Fibroblast of lung (primary cell): ENCODE results near the gene TIMP2. TPM values are rescaled to one million over a fixed set of nuclear protein-coding genes. Genes with fewer than 3 reads are reported as not detected.

Source experiments
- DNase-seq, 2 donors: peaks; one replicate each; pipeline versions ENCODE4 v3.0.0 to v3.0.0-alpha.2; 2010; ENCODE audit warnings: low read depth in 2 of 2
- H2AFZ ChIP-seq: 2 replicates; pipeline ENCODE4 v1.5.1; 2012; ENCODE audit warnings: low read length, control low read depth, inconsistent platforms
- H3K27ac ChIP-seq: 2 replicates; pipeline ENCODE4 v1.5.1; 2011; ENCODE audit warnings: low read length, control low read depth; ENCODE audit not compliant: insufficient read depth
- H3K27me3 ChIP-seq: 2 replicates; pipeline ENCODE4 v1.5.1; 2011; ENCODE audit warnings: mild to moderate bottlenecking, low read length; ENCODE audit not compliant: control insufficient read depth, insufficient read depth
- H3K36me3 ChIP-seq: 2 replicates; pipeline ENCODE4 v1.5.1; 2011; ENCODE audit warnings: low read length; ENCODE audit not compliant: control insufficient read depth, insufficient read depth
- H3K4me1 ChIP-seq: 2 replicates; pipeline ENCODE4 v1.5.1; 2011; ENCODE audit warnings: low read length; ENCODE audit not compliant: control insufficient read depth, insufficient read depth; ENCODE audit errors: extremely low read depth
- H3K4me2 ChIP-seq: 2 replicates; pipeline ENCODE4 v1.5.1; 2011; ENCODE audit warnings: low read length, control low read depth; ENCODE audit not compliant: insufficient read depth; ENCODE audit errors: extremely low read depth
- H3K4me3 ChIP-seq, 4 experiments: fragments of 200-600 bp in 1 of 4; sonication (generic) in 1 of 4; replicated peaks in 1 of 4; 2 replicates each; pipeline ENCODE4 v1.5.1; 2011 to 2016; ENCODE audit warnings: low read length in 4 of 4, low read depth in 3 of 4, mild to moderate bottlenecking in 3 of 4, control low read depth in 2 of 4, inconsistent platforms in 1 of 4, mixed read lengths in 1 of 4; ENCODE audit not compliant: insufficient read depth in 1 of 4; ENCODE audit errors: control extremely low read depth in 1 of 4
- H3K79me2 ChIP-seq: 2 replicates; pipeline ENCODE4 v1.5.1; 2012; ENCODE audit warnings: mild to moderate bottlenecking, low read length, inconsistent platforms; ENCODE audit not compliant: control insufficient read depth, insufficient read depth
- H3K9ac ChIP-seq: 2 replicates; pipeline ENCODE4 v1.5.1; 2011; ENCODE audit warnings: mild to moderate bottlenecking, low read length, control low read depth; ENCODE audit not compliant: insufficient read depth
- H3K9me3 ChIP-seq: 2 replicates; pipeline ENCODE4 v1.5.1; 2012; ENCODE audit warnings: low read depth, low read length; ENCODE audit not compliant: control insufficient read depth, insufficient read depth
- H4K20me1 ChIP-seq: 2 replicates; pipeline ENCODE4 v1.5.1; 2011; ENCODE audit warnings: low read length; ENCODE audit not compliant: control insufficient read depth, insufficient read depth; ENCODE audit errors: extremely low read depth
- CTCF ChIP-seq, 2 donors: IDR thresholded peaks in 1 of 2; conservative IDR thresholded peaks in 1 of 2; 1 replicate in 1 of 2; 2 replicates in 1 of 2; pipeline ENCODE4 v1.5.1; 2011 to 2012; ENCODE audit warnings: low read length in 2 of 2, control low read depth in 1 of 2, inconsistent platforms in 1 of 2, low read depth in 1 of 2, mild to moderate bottlenecking in 1 of 2
- EZH2 ChIP-seq: IDR thresholded peaks from 2 replicates; pipeline ENCODE4 v1.5.1; 2012; ENCODE audit warnings: low read length, control low read depth, mild to moderate bottlenecking; ENCODE audit errors: missing control alignments
- polyA plus RNA-seq, 2 donors: library from polyadenylated mRNA; depleted of rRNA in 1 of 2; stranded (reverse) in 1 of 2; unstranded in 1 of 2; fragments of >200 nt; gene quantifications; 2 replicates each; pipeline ENCODE4 v1.2.1, GENCODE V29; 2011 to 2012; ENCODE audit warnings: missing spikeins in 1 of 2
- total RNA-seq: library from RNA; depleted of rRNA; stranded (reverse); fragments of >200 nt; gene quantifications from 2 replicates; pipeline ENCODE4 v1.2.1, GENCODE V29; 2014

The TIMP2 gene
- total and polyA plus RNA-seq, 2 donors (not counting 1 experiment from before 2014, with no cell fraction given): 155 to 745 TPM

DNA sequence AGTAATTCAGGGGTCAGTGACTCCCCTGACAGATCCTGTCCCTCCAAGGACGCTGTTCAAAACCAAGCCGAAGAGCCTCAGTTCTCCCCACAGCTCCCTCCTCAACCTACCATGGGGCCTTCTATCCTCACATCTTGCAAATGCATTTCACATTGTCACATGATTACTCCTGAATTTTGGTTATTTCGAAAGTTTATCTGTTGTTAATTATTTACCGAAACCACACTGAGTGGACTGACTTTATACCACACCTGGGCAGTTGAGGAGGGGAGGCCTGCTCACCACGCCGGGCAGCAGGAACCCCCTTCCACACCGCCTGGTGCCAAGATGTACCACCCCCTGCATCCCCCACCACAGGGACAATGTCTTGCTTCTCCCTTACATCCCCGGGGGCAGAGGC lies 4.7 kb downstream of the TIMP2 start:
- peaks cover 7% of the 10 kb centered on the region for H4K20me1 ChIP-seq
- H3K9ac ChIP-seq: no peak overlapping the region
- H2AFZ ChIP-seq: no peak overlapping the region
- no peak overlapping the region for H3K4me2 ChIP-seq
- H3K27me3 ChIP-seq: no peaks in the 10 kb centered on the region
- peak overlapping the region; percentile 10 for H3K27ac ChIP-seq
- peaks cover 89% of the 10 kb centered on the region for H3K79me2 ChIP-seq
- H3K9me3 ChIP-seq: no peaks in the 10 kb centered on the region
- peaks cover 36% of the 10 kb centered on the region for H3K4me1 ChIP-seq
- peak overlapping the region in 1 of 4 experiments; percentile 85 for H3K4me3 ChIP-seq
- H3K36me3 ChIP-seq: peaks cover 8% of the 10 kb centered on the region
- TF ChIP-seq EZH2 (no peak), CTCF (conservative IDR thresholded peaks at IDR 0.05 in 1 of 2, IDR thresholded peaks at IDR 0.05 in 1 of 2; ENCODE audit: low read depth in 1 of 2, low read length in 2 of 2) (no peak)
- DNase-seq: no peak

- Histone ChIP-seq H2AFZ (no peak overlapping the region), H3K79me2 (peaks cover 95% of the 10 kb centered on the region), H3K27ac (no peak overlapping the region), H4K20me1 (peaks cover 7% of the 10 kb centered on the region), H3K36me3 (peaks cover 8% of the 10 kb centered on the region), H3K4me3 (peak overlapping the region in 1 of 4 experiments; percentile 14), H3K4me2 (peak overlapping the region; percentile 25), H3K9me3 (no peaks in the 10 kb centered on the region), H3K4me1 (peaks cover 36% of the 10 kb centered on the region), H3K27me3 (no peaks in the 10 kb centered on the region), H3K9ac (no peak overlapping the region)
- TF ChIP-seq CTCF (conservative IDR thresholded peaks at IDR 0.05 in 1 of 2, IDR thresholded peaks at IDR 0.05 in 1 of 2; ENCODE audit: low read depth in 1 of 2, low read length in 2 of 2): no peak
- no peak for TF ChIP-seq EZH2
- no peak for DNase-seq
Measured at GRCh38 chr17:78919861-78920450, 5.2 kb downstream of the TIMP2 start.

GRCh38 chr17:78918979-78919378 lies 6.2 kb downstream of the TIMP2 start:
- H3K4me3 ChIP-seq: peak overlapping the region in 1 of 4 experiments; percentile 7
- no peaks in the 10 kb centered on the region for H3K27me3 ChIP-seq
- peak overlapping the region; percentile 35 for H3K4me2 ChIP-seq
- no peaks in the 10 kb centered on the region for H3K9me3 ChIP-seq
- H4K20me1 ChIP-seq: peaks cover 6% of the 10 kb centered on the region
- peaks cover 6% of the 10 kb centered on the region for H3K36me3 ChIP-seq
- DNase-seq: no peak
- H3K79me2 ChIP-seq: peaks cover 91% of the 10 kb centered on the region
- no peak overlapping the region for H3K9ac ChIP-seq
- no peak overlapping the region for H2AFZ ChIP-seq
- TF ChIP-seq CTCF (conservative IDR thresholded peaks at IDR 0.05 in 1 of 2, IDR thresholded peaks at IDR 0.05 in 1 of 2; ENCODE audit: low read depth in 1 of 2, low read length in 2 of 2) (no peak), EZH2 (no peak)
- H3K4me1 ChIP-seq: peaks cover 36% of the 10 kb centered on the region
- H3K27ac ChIP-seq: no peak overlapping the region
